NCI-H446 treated with DMSO at 0.1 percent for 48 hours (cell line): ENCODE measurements around the gene BMPER.

Source experiments
- DNase-seq: peaks from one replicate; lab custom pipeline; 2025; lab: John Stamatoyannopoulos, UW

Gene BMPER

GRCh38 chr7:34096198-34096651 is 190.9 kb downstream of the BMPER start:
- no peak for DNase-seq

DNA sequence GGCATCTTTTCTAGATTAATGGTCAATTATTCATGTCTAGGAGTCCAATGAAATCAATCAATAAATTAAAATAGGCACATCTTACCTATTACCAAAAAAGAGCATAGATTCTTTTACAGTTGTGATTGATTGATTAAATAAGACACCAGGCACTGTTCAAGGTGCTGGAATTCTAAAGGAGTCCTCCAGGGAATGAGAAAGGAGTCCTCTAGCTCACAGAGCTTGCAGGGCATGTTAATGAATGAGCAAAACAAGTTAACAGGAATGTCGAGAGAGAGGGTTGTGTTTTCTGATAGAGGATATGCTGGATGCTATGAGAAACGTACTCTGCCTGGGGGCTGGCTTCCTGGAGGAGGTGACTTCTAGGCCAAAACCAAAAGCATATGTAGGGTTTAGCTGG is 191.4 kb downstream of the BMPER start:
- DNase-seq, result no peak

GRCh38 chr7:34100661-34101060 is 195.3 kb downstream of the BMPER start:
- no peak for DNase-seq

DNA sequence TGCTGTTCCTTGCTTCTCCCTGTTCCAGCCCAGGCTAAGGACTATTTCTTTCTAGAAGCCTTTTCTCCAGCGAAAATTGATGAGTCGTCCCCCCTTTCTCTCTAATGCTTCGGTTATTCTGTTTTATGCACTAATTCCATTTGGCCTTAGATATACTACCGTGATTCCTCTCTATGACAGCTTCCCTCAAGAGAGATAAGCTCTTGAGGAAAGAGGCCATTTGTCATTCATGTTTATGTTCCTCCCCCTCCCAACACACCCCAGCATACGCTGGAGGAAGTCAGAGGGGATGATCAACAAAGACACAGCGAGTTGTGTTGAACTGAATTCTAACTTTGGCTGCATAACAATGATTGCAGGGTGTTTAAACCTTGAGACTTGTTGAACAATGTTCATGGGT is 198.8 kb downstream of the BMPER start:
- DNase-seq, result no peak

- DNase-seq, result no peak
These were observed 199.7 kb downstream of the BMPER start for GRCh38 chr7:34104992-34105391.

GRCh38 chr7:34107276-34107675 is 201.9 kb downstream of the BMPER start:
- DNase-seq, result peak; percentile 60

DNA sequence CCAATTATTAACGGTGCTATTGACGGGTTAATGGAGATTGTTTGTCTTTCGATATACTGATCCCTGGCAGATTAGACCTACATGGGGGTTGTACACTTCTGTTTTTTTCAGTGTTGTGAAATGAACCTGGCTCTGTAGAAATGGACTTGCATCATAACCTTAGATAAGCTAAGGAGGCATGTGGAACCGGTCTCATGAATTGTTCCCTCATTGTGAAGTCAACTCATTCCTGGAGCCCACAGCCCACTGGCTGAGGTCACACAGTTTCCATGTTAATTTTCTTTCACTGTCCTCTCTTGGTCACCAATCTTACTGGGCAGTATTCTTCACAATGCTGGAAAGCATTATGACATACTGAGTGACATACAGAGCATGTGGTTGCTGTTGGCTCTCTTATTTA is 202.8 kb downstream of the BMPER start:
- DNase-seq, result no peak

DNA sequence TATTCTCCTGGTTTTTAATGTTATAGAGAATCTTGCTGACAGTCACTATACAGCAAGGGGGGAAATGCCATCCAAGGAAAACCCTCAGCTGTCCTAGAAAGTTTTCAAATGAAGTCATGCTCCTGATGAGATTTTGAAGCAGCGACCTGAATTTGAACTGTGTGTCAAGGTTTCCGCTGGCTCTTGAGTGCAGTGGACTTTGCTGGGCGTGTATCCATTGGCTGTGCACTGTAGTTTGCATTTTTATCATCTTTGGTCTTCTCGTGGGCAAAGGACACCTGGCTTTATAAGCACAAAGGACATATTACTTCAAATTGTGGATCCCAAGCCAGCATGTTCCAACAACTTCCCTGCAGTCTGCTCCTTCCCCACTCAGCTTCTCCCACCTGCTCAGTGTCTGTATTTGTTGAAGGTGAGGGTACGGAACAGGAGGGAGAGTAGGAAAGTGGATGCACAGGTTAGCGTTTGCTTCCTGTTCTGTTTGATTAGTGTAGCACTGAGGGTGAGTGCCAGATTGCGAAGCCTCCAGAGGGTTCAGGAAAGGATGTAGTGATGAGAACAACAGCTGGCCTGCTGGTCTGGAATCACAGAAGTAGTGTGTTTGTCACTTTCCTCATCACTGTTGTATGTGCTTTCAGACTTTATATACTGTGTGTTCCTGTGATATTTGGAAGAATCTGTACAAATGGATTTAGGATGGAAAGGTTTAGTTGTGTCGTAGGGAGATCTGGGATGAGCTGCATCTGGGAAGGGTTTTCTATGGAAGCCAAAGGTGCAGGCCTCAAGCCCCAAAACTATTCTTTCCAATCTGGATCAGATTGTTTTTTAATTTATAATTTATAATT is 204.8 kb downstream of the BMPER start:
- DNase-seq, result no peak

- no peak for DNase-seq
These were observed 205.7 kb downstream of the BMPER start for GRCh38 chr7:34111031-34111430.

DNA sequence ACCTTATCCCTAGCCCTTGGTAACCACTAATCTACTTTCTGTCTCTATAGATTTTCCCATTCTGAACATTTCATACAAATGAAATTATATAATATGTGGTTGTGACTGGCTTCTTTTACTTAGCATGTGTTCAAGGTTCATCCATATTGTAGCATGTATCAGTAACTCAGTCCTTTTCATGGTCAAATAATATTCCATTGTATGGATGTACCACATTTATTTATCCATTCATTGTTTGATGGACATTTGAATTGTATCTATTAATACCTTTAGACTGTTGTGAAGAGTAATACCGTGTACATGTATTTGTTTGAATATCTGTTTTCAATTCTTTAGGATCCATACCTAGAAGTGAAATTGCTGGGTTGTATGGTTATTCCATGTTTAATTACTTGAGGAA is 210.2 kb downstream of the BMPER start:
- no peak for DNase-seq

DNA sequence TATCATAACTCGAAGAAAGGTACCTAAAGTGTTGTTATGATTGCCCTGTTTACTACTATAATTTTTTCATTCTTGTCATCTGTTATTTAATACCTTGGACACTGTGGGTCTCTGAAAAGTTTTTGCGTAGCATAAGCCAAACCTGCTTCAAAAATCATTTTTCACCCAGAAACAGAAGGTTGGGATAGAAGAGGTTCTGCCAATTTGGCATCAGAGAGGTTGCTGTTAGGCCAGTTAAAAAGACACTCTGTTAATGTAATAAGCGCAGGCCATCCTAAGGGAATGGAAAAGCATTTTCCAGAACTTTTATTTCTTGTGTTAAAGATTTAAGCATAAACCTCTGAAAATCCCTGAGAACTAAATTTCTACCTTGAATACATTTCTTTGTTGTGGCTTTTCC is 212.2 kb downstream of the BMPER start:
- peak; percentile 33 for DNase-seq

DNA sequence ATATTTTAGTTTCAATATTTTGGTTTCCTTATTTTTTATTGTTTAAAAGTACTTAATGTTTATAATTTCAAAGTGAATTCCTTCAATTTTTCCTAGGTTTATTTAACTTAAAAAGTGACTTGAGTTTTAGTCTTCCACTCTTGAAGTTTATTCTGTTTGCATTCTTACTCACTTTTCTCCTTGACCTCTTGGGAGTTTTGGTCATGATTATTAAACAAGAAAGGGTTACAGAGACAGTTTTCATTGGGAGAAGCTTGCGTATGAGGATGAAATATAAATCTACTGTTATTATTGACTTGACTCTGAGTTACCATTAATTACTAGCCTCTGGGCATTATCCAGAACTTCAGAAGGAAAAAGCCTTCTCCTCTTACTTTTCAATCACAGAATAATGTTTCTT is 216.0 kb downstream of the BMPER start:
- DNase-seq, result no peak

DNA sequence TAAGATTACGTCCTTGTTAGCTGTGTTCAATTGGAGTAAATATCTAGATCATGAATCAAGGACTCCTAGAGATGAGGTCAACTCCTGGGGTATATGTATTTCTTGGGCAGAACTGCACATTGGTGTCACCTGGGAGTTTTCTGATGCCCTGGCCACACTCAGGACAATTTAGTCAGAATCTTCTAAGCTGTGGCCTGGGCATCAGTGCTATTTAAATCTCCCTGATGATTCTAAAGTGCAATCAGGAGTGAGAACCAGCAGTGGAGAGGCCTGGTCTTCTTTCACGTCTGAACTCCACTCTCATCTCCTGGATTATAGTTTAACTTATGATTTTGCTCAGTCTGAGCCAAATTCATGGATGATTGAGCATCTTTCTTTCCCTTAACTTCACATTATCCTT is 218.0 kb downstream of the BMPER start:
- DNase-seq, result no peak

GRCh38 chr7:34124765-34125164 is 219.4 kb downstream of the BMPER start:
- DNase-seq, result no peak

- peak; percentile 30 for DNase-seq
These were observed 223.4 kb downstream of the BMPER start for GRCh38 chr7:34128762-34129161.

DNA sequence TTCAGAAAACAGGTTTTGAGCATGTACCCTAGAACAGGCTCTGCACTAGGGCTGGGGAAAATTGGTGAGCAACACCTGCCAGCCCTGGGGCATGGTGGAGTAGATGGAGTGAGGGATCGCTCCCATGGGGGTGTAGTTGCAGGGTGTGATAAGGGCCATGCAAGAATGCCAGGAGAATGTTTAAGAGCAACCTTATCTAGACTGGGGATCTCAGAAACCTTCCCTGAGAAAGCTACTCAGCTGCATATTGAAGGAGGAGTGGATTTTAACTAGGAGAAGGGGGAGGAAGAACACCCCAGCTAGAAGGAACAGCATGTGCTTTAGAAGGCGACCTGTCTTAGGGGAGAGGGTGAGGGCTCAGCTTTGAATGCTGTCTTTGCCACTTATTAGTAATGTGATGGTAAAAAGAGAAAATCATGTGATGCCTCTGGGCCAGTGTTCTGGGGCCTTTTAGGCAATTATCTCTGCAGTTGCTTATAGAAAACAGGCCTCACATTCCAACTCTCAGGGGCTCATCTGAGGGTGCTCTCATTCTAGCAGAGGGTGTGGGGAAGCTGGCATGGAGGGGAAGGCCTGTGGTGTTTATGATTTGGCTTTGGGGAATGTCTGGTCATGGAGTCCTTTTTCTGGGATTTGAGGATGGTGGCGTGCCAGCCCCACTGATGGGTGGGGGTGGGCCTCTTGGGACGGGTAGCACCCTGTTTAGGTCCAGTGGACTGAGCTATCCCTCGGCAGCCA is 225.4 kb downstream of the BMPER start:
- DNase-seq, result no peak

DNA sequence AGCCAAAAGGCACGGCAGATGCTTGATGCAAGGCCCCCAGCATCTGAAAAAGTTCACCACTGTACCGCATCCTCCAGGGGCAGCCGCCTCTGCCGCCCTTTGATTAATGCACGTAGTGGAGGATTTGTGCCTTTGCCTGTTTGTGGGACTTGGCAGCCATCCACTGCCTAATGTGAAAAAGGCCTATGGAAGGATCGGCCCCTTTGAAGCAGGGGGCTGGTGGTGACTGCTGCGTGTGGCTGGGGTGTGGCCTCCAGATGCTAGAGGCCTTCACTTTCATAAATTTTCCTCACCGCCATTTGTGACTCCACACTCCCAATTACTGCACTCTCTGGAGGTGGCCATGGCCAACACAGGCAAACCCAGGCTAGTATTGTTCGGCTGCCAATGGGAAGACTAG is 226.0 kb downstream of the BMPER start:
- DNase-seq, result no peak

GRCh38 chr7:34133356-34133982 is 228.1 kb downstream of the BMPER start:
- DNase-seq, result peak; percentile 66

DNA sequence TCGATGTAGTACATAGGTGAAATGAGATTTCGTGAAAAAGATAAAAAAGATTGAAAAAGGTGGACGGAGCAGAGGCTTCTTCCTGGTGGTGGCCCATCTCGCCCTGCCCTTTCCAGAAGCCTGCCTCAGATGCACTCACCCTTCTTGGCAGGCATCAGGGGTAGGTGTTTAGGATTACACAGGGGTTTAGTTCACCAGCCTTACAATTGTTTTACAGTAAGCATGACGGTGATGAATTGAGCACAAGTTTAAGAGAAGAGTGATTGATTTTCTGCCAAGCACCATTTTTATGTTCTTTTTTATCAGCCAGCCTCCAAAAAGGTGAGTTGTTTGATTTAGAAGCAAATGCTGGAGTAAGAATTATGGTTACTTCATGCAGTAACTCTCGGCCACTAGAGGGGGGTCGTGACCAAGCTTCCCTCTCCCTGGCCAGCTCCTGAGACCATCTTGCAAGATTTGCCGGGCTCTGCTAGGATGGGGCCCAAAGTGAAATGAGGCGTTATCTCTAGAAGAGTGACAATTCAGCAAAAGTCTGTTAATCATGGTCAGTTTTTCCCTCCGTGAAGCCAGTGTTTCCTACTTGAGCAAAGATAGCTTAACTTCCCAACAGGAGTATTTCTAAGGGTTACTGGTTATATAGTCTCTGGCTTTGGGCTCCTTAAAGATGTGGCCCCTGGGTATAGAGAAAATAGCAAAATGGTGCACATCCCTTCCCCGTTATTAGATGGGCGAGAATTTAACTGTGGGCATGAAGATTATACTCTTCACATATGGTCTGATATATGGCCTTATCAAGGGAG is 228.8 kb downstream of the BMPER start:
- peak; percentile 56 for DNase-seq

- DNase-seq, result no peak
These were observed 230.6 kb downstream of the BMPER start for GRCh38 chr7:34135924-34136323.

DNA sequence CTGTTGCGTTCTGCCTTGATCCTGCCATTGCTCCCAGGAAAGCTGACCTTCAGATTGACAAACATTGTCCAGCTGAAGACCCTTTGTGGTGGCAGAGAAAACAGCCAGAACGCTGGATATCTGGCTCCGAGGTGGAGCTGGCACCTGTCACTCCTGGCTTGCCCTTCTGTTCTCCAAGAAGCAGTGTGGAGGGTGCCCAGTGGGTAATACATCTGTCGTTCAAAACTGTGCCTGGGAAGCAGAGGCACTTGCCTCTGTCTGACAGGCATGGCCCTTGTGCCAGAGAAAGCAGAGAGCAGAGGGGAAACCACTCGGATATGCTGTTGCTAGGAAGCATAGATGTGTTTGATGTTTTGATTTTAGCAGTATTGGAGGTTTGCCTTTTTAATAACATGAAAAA is 231.4 kb downstream of the BMPER start:
- peak; percentile 16 for DNase-seq

DNA sequence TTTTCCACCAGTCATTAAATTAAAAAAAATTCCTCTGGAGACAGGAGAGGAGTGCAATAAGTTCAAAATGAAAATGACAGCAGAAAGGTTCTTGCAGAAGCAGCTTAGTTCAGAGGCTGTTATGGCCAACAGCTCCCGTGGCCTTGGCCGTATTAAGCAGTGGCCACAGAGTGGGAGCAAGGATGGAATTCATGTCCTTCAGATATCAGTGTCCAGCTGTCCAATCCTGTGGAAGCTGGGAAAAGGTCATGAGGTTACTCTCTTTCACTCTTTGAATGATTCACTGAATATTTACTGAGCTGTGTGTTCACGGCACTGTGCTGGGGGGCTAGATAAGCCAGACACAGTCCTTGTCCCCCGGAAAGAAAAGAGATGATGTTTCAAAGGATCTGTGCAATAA is 231.8 kb downstream of the BMPER start:
- DNase-seq, result no peak
